Lung (tissue), 12 donors: ENCODE data around the gene ANKRD62. TPM values are rescaled to one million over a fixed set of nuclear protein-coding genes. Genes with fewer than 3 reads are reported as not detected.

Experiments used
- ATAC-seq: fragments of 200-7000 bp; cut with Tn5 transposase; one replicate; pipeline ENCODE4 v1.9.1; 2020; ENCODE audit warnings: moderate number of reproducible peaks; ENCODE audit not compliant: insufficient read depth, low FRiP score
- DNase-seq, 3 donors: peaks; one replicate each; pipeline ENCODE4 v3.0.0-alpha.2; 2013 to 2017
- H3K27ac ChIP-seq, 2 donors: one replicate each; pipeline ENCODE4 v1.5.1; 2013; ENCODE audit warnings: mild to moderate bottlenecking in 2 of 2, moderate library complexity in 2 of 2, control low read depth in 1 of 2, inconsistent platforms in 1 of 2, low read depth in 1 of 2, low read length in 1 of 2
- H3K27me3 ChIP-seq, 3 donors: one replicate each; pipeline ENCODE4 v1.5.1; 2013; ENCODE audit warnings: low read length in 2 of 3; ENCODE audit not compliant: control insufficient read depth in 3 of 3, insufficient read depth in 3 of 3
- H3K36me3 ChIP-seq, 4 donors: one replicate each; pipeline ENCODE4 v1.5.1; 2013; ENCODE audit warnings: low read length in 4 of 4, mild to moderate bottlenecking in 1 of 4, moderate library complexity in 1 of 4; ENCODE audit not compliant: control insufficient read depth in 4 of 4, insufficient read depth in 4 of 4
- H3K4me1 ChIP-seq, 5 donors: one replicate each; pipeline ENCODE4 v1.5.1; 2013; ENCODE audit warnings: low read length in 5 of 5, mild to moderate bottlenecking in 2 of 5, moderate library complexity in 1 of 5; ENCODE audit not compliant: control insufficient read depth in 5 of 5, insufficient read depth in 5 of 5
- H3K4me3 ChIP-seq: one replicate; pipeline ENCODE4 v1.5.1; 2013; ENCODE audit warnings: mild to moderate bottlenecking, control low read depth, moderate library complexity
- H3K9ac ChIP-seq, 2 donors: one replicate each; pipeline ENCODE4 v1.5.1; 2013; ENCODE audit warnings: low read length in 2 of 2, control low read depth in 1 of 2; ENCODE audit not compliant: insufficient read depth in 1 of 2
- H3K9me3 ChIP-seq, 4 donors: one replicate each; pipeline ENCODE4 v1.5.1; 2013; ENCODE audit warnings: low read length in 3 of 4, mild to moderate bottlenecking in 1 of 4, moderate library complexity in 1 of 4; ENCODE audit not compliant: control insufficient read depth in 4 of 4, insufficient read depth in 3 of 4
- CTCF ChIP-seq: IDR thresholded peaks from 2 replicates; pipeline ENCODE4 v1.5.1; 2012; ENCODE audit warnings: mild to moderate bottlenecking; ENCODE audit errors: control extremely low read depth, extremely low read depth
- WGBS, 2 donors: extraction: QIAGEN DNeasy Blood & Tissue Kit; methylation state at CpG; one replicate each; pipeline ENCODE4 v1.1.7; 2013; 5-methylcytosine and 5-hydroxymethylcytosine counted together
- polyA plus RNA-seq, 2 donors: library from polyadenylated mRNA; stranded (reverse); fragments of 200-250 nt; gene quantifications; one replicate each; pipeline ENCODE4 v1.2.1, GENCODE V29; 2013
- total RNA-seq, 2 donors: library from RNA; depleted of rRNA in 1 of 2; stranded (reverse); fragments of >200 nt in 1 of 2; gene quantifications; one replicate each; pipeline ENCODE4 v1.2.1, GENCODE V29; 2014 to 2021
- donor health status: control.
- donor health status: control.
- donor health status: Bipolar disorder and iron deficiency.
- donor health status: healthy.
- donor health status: DM: yes; HTN: yes; CAD: no.

The ANKRD62 gene
- total and polyA plus RNA-seq, 4 donors = 0.06 to 0.12 (median 0.09) TPM; not detected in 1

DNA sequence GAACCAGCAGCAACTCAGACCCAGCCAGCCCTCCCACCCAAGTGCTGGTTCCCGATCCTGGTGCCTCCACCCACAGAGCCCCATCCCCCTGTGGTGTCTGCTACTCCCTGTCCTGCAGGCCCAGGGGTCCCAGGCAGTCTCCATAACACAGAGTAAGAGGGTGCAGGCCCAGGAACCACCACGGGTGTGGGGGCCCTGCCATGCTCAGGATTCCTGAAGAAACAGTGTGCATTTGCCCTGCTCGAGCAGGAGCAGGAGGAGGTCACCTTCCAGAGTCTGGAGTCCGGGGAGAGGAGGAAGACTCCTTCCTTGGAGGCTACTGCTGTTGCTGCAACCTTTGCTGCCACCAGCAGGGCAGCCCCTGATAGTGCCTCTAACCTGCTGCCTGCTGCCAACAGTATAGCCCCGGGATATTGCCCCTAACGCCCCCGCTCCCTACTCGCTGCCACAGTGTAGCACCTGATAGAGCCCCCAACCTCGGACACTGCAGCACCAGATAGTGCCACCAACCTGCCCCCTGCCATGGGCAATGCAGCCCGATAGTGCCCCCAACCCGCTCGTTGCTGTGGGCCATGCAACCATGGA lies 46.8 kb upstream of the ANKRD62 start:
- H3K27me3 ChIP-seq = no peaks in the 10 kb centered on the region
- H3K27ac ChIP-seq = no peak overlapping the region
- H3K36me3 ChIP-seq = no peaks in the 10 kb centered on the region
- DNase-seq = no peak
- ATAC-seq = no peak
- 87 to 92% methylated on average over 12 of the region's 12 CpGs for WGBS, 2 donors
- no peak overlapping the region for H3K4me3 ChIP-seq
- no peaks in the 10 kb centered on the region for H3K4me1 ChIP-seq
- no peaks in the 10 kb centered on the region for H3K9me3 ChIP-seq
- TF ChIP-seq CTCF = no peak
- no peak overlapping the region for H3K9ac ChIP-seq

DNA sequence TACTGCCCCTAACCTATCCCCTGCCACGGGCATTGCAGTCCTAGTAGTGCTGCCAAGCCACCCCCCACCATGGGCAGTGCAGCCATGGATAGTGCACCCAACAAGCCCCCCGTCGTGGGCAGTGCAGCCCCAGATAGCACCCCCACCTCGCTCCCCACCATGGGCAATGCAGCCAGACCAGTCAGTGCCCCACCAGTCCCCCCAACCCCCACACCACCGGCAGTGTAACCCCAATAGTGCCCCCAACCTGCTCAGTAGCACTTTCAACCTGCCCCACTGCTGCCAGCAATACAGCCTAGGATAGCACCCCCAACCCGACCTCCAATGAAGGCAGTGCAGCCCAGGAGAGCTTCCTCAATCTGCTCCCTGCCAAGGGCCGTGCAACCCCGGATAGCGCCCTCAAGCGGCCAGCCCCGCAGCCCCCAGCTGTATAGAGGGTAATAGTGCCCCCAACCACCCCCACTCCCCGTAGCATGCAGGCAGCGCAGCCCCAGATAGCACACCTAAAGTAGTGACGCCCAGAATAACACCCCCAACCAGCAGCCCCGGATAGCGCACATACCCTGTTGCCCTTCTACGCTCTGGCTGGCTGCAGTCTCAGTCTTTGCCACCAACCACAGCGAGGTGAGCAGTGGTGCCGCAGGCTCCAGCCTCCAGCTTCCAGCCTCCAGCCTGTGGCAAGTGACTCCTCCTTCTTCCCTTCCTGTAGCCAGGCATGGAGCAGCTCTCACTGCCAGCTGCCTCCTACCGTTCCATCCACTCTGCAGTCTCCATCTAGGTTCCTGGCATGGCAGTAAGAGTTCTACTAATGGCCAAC lies 45.4 kb upstream of the ANKRD62 start:
- DNase-seq (no peak), ATAC-seq (no peak)
- H3K4me3 ChIP-seq = no peak overlapping the region
- no peaks in the 10 kb centered on the region for H3K27me3 ChIP-seq
- H3K9ac ChIP-seq = no peak overlapping the region
- WGBS, 2 donors = 91 to 93% methylated on average over 20 of the region's 20 CpGs
- no peak for TF ChIP-seq CTCF
- no peaks in the 10 kb centered on the region for H3K36me3 ChIP-seq
- no peaks in the 10 kb centered on the region for H3K9me3 ChIP-seq
- peaks cover 0 to 4% (median 0%) of the 10 kb centered on the region in 5 donors for H3K4me1 ChIP-seq
- no peak overlapping the region for H3K27ac ChIP-seq

DNA sequence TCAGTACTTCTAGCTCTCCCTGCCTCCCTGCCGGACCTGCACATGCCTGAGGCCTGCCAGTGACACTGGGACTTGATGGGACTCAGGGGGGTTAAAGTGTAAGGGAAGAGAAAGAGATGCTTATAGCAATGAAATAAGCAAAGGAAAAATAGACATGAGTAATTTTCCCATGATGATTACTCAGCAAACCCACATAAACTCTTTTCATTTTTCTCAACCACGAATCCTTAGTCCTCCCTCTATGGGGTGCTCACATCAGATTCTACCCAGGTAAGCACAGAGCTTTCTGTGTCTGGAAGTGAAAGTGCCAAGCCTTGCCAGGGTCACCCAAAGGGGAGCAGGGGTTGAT lies 44.8 kb upstream of the ANKRD62 start:
- DNase-seq (no peak), ATAC-seq (no peak)
- H3K36me3 ChIP-seq = no peaks in the 10 kb centered on the region
- H3K4me3 ChIP-seq = no peak overlapping the region
- H3K27me3 ChIP-seq = no peaks in the 10 kb centered on the region
- peaks cover 0 to 4% (median 0%) of the 10 kb centered on the region in 5 donors for H3K4me1 ChIP-seq
- no peak overlapping the region for H3K27ac ChIP-seq
- 73 to 80% methylated on average over 2 of the region's 2 CpGs for WGBS, 2 donors
- H3K9ac ChIP-seq = no peak overlapping the region
- no peak for TF ChIP-seq CTCF
- H3K9me3 ChIP-seq = no peaks in the 10 kb centered on the region
